ENCODE measurements around the gene ASB7. TPM values are rescaled to one million over a fixed set of nuclear protein-coding genes. Genes with fewer than 3 reads are reported as not detected.

Gene ASB7
- polyA plus RNA-seq, 1 donor from 2014 or later, result 16.5 TPM

GRCh38 chr15:100692671-100693070, 90.3 kb downstream of the ASB7 start:
- H3K4me2 ChIP-seq (ENCODE audit: low read length), result no peak overlapping the region
- H3K9ac ChIP-seq (ENCODE audit: low read length), result no peak overlapping the region
- no peaks in the 10 kb centered on the region for H4K20me1 ChIP-seq (ENCODE audit: insufficient read depth)
- H3K27ac ChIP-seq (ENCODE audit: low read length), result no peak overlapping the region
- H3K4me3 ChIP-seq (ENCODE audit: low read length), result no peak overlapping the region
- no peaks in the 10 kb centered on the region for H3K79me2 ChIP-seq (replicated peaks; ENCODE audit: insufficient read depth, low read length)
- H3K36me3 ChIP-seq (ENCODE audit: insufficient read depth, low read length), result no peaks in the 10 kb centered on the region
- H3F3A ChIP-seq (ENCODE audit: insufficient read depth, low read length, poor library complexity, severe bottlenecking), result no peaks in the 10 kb centered on the region
- H2AFZ ChIP-seq (ENCODE audit: low read depth, low read length), result no peak overlapping the region
- H3K27me3 ChIP-seq (ENCODE audit: insufficient read depth, low read depth, low read length), result no peaks in the 10 kb centered on the region
- no peaks in the 10 kb centered on the region for H3K9me2 ChIP-seq (ENCODE audit: insufficient read depth, low read length)
- H3K9me3 ChIP-seq (ENCODE audit: low read length), result no peaks in the 10 kb centered on the region
- no peak for TF ChIP-seq SMC3 (conservative IDR thresholded peaks at IDR 0.05; ENCODE audit: poor library complexity)
- no peak for TF ChIP-seq EP300 (conservative IDR thresholded peaks at IDR 0.05; ENCODE audit: poor library complexity, severe bottlenecking)
- TF ChIP-seq CTCF (IDR thresholded peaks at IDR 0.05; ENCODE audit: poor library complexity, severe bottlenecking), result no peak
- no peak for TF ChIP-seq TAF1 (IDR thresholded peaks at IDR 0.05; ENCODE audit: low read depth)
- no peak for TF ChIP-seq EZH2 (IDR thresholded peaks at IDR 0.05; ENCODE audit: borderline replicate concordance, insufficient read depth, low read length, poor library complexity, severe bottlenecking)
- no peak for TF ChIP-seq REST (IDR thresholded peaks at IDR 0.05; ENCODE audit: borderline replicate concordance)

- Histone ChIP-seq H3K9ac (ENCODE audit: low read length) (no peak overlapping the region), H3K27ac (ENCODE audit: low read length) (no peak overlapping the region), H3K36me3 (ENCODE audit: insufficient read depth, low read length) (no peaks in the 10 kb centered on the region), H2AFZ (ENCODE audit: low read depth, low read length) (no peak overlapping the region), H3K27me3 (ENCODE audit: insufficient read depth, low read depth, low read length) (no peaks in the 10 kb centered on the region), H4K20me1 (ENCODE audit: insufficient read depth) (no peaks in the 10 kb centered on the region), H3K79me2 (replicated peaks; ENCODE audit: insufficient read depth, low read length) (no peaks in the 10 kb centered on the region), H3F3A (ENCODE audit: insufficient read depth, low read length, poor library complexity, severe bottlenecking) (no peaks in the 10 kb centered on the region), H3K4me3 (ENCODE audit: low read length) (no peak overlapping the region), H3K9me3 (ENCODE audit: low read length) (no peaks in the 10 kb centered on the region), H3K9me2 (ENCODE audit: insufficient read depth, low read length) (no peaks in the 10 kb centered on the region), H3K4me2 (ENCODE audit: low read length) (no peak overlapping the region)
- TF ChIP-seq EP300 (conservative IDR thresholded peaks at IDR 0.05; ENCODE audit: poor library complexity, severe bottlenecking) (no peak), EZH2 (IDR thresholded peaks at IDR 0.05; ENCODE audit: borderline replicate concordance, insufficient read depth, low read length, poor library complexity, severe bottlenecking) (no peak), SMC3 (conservative IDR thresholded peaks at IDR 0.05; ENCODE audit: poor library complexity) (no peak)
These were observed 91.1 kb downstream of the ASB7 start for GRCh38 chr15:100693451-100693850.

- no peaks in the 10 kb centered on the region for H3K9me3 ChIP-seq (ENCODE audit: low read length)
- no peaks in the 10 kb centered on the region for H4K20me1 ChIP-seq (ENCODE audit: insufficient read depth)
- H3K4me3 ChIP-seq (ENCODE audit: low read length), result no peak overlapping the region
- TF ChIP-seq SMC3 (conservative IDR thresholded peaks at IDR 0.05; ENCODE audit: poor library complexity) (no peak), REST (IDR thresholded peaks at IDR 0.05; ENCODE audit: borderline replicate concordance) (no peak), MXI1 (conservative IDR thresholded peaks at IDR 0.05; ENCODE audit: poor library complexity, severe bottlenecking) (no peak), CTCF (IDR thresholded peaks at IDR 0.05; ENCODE audit: poor library complexity, severe bottlenecking) (no peak), POLR2AphosphoS5 (IDR thresholded peaks at IDR 0.05) (no peak), TAF1 (IDR thresholded peaks at IDR 0.05; ENCODE audit: low read depth) (no peak), RAD21 (conservative IDR thresholded peaks at IDR 0.05) (no peak), EZH2 (IDR thresholded peaks at IDR 0.05; ENCODE audit: borderline replicate concordance, insufficient read depth, low read length, poor library complexity, severe bottlenecking) (no peak), EP300 (conservative IDR thresholded peaks at IDR 0.05; ENCODE audit: poor library complexity, severe bottlenecking) (no peak)
- H3K9ac ChIP-seq (ENCODE audit: low read length), result no peak overlapping the region
- no peaks in the 10 kb centered on the region for H3K27me3 ChIP-seq (ENCODE audit: insufficient read depth, low read depth, low read length)
- H3K27ac ChIP-seq (ENCODE audit: low read length), result no peak overlapping the region
- no peak overlapping the region for H3K4me2 ChIP-seq (ENCODE audit: low read length)
- H3K79me2 ChIP-seq (replicated peaks; ENCODE audit: insufficient read depth, low read length), result no peaks in the 10 kb centered on the region
- no peaks in the 10 kb centered on the region for H3K36me3 ChIP-seq (ENCODE audit: insufficient read depth, low read length)
- H2AFZ ChIP-seq (ENCODE audit: low read depth, low read length), result no peak overlapping the region
- no peaks in the 10 kb centered on the region for H3K9me2 ChIP-seq (ENCODE audit: insufficient read depth, low read length)
- H3F3A ChIP-seq (ENCODE audit: insufficient read depth, low read length, poor library complexity, severe bottlenecking), result no peaks in the 10 kb centered on the region
These were observed 92.1 kb downstream of the ASB7 start for GRCh38 chr15:100694381-100695021.

All from neural cell (in vitro differentiated cells).